A549 (cell line): ENCODE measurements around the gene RUSC1. TPM values are rescaled to one million over a fixed set of nuclear protein-coding genes. Genes with fewer than 3 reads are reported as not detected.

Experiments used
- ATAC-seq, 2 experiments: fragments of 200-7000 bp in 1 of 2; fragments of >200 bp in 1 of 2; cut with Nextera tagmentation in 1 of 2; cut with Tn5 transposase in 1 of 2; 3 replicates each; pipeline versions ENCODE4 v1.8.0 to v1.9.1; 2018 to 2020; ENCODE audit warnings: mild to moderate bottlenecking in 1 of 2, moderate library complexity in 1 of 2
- CTCF ChIA-PET: fragments of 300-600 bp; sonication (Branson Sonifier 250); formaldehyde crosslinking; extraction: SDS; loops from one replicate; lab custom pipeline; 2021; ENCODE audit warnings: antibody characterized with exemption, inconsistent platforms; lab: Yijun Ruan, JAX
- POLR2A ChIA-PET: fragments of 350-600 bp; formaldehyde crosslinking; extraction: SDS; loops from one replicate; lab custom pipeline; 2021; ENCODE audit warnings: antibody characterized with exemption, inconsistent platforms; lab: Yijun Ruan, JAX
- DNase-seq, 2 experiments: peaks; one replicate each; pipeline versions ENCODE4 v3.0.0 to v3.0.0-alpha.2; 2011 to 2016; ENCODE audit warnings: low read depth in 1 of 2, low spot score in 1 of 2
- FAIRE-seq: peaks from 2 replicates; lab custom pipeline; 2011; peaks lifted over from hg19 to GRCh38; lab: Jason Lieb, UNC
- H3K27ac ChIP-seq, 2 experiments: fragments of >200 bp; sonication (Bioruptor Twin); formaldehyde crosslinking; 3 replicates each; pipeline ENCODE4 v1.5.1; 2016 to 2017
- H3K4me1 ChIP-seq: fragments of >200 bp; sonication (Bioruptor Twin); formaldehyde crosslinking; 3 replicates; pipeline ENCODE4 v1.6.1; 2016
- H3K4me2 ChIP-seq: fragments of >200 bp; sonication (Bioruptor Twin); formaldehyde crosslinking; 3 replicates; pipeline ENCODE4 v1.6.1; 2016
- H3K4me3 ChIP-seq: fragments of >200 bp; sonication (Bioruptor Twin); formaldehyde crosslinking; 3 replicates; pipeline ENCODE4 v1.5.1; 2016
- H3K9me3 ChIP-seq: fragments of >200 bp; sonication (Bioruptor Twin); formaldehyde crosslinking; 3 replicates; pipeline ENCODE4 v1.6.1; 2016
- ATOH8 ChIP-seq: fragments of 250-450 bp; sonication (Bioruptor Pico); IDR thresholded peaks from 2 replicates; pipeline ENCODE4 v1.5.0; 2020; ENCODE audit warnings: low read depth, mild to moderate bottlenecking, moderate library complexity
- CBX2 ChIP-seq: fragments of 200-600 bp; sonication (generic); IDR thresholded peaks from 2 replicates; pipeline ENCODE4 v1.6.1; 2016; ENCODE audit warnings: low read depth, mild to moderate bottlenecking, borderline replicate concordance
- CBX8 ChIP-seq: fragments of 200-600 bp; sonication (generic); IDR thresholded peaks from 2 replicates; pipeline ENCODE4 v1.6.1; 2016
- CHD2 ChIP-seq: fragments of 150-350 bp; IDR thresholded peaks from 2 replicates; pipeline ENCODE4 v1.6.1; 2014; ENCODE audit warnings: low read length; ENCODE audit not compliant: partially characterized antibody
- E2F6 ChIP-seq: IDR thresholded peaks from 2 replicates; pipeline ENCODE4 v1.6.1; 2012; ENCODE audit warnings: low read depth, borderline replicate concordance
- EHF ChIP-seq: fragments of 250-450 bp; sonication (Bioruptor Pico); IDR thresholded peaks from 2 replicates; pipeline ENCODE4 v1.5.0; 2020; ENCODE audit warnings: mild to moderate bottlenecking
- ESRRA ChIP-seq: fragments of 150-350 bp; IDR thresholded peaks from 2 replicates; pipeline ENCODE4 v1.6.1; 2014; ENCODE audit warnings: mild to moderate bottlenecking, low read length, borderline replicate concordance
- FOSL2 ChIP-seq, 2 experiments: fragments of 450-650 bp in 1 of 2; fragments of >200 bp in 1 of 2; sonication (Bioruptor Twin) in 1 of 2; formaldehyde crosslinking; IDR thresholded peaks; 2 replicates each; pipeline versions ENCODE4 v1.5.0 to v1.6.1; 2016 to 2020; ENCODE audit warnings: mild to moderate bottlenecking in 1 of 2, moderate library complexity in 1 of 2
- GATA3 ChIP-seq: IDR thresholded peaks from 2 replicates; pipeline ENCODE4 v1.6.1; 2012; ENCODE audit warnings: borderline replicate concordance
- HDAC2 ChIP-seq: fragments of 200-600 bp; sonication (generic); IDR thresholded peaks from 2 replicates; pipeline ENCODE4 v1.6.1; 2016
- HOXA7 ChIP-seq: fragments of 250-450 bp; sonication (Bioruptor Pico); IDR thresholded peaks from 2 replicates; pipeline ENCODE4 v1.5.0; 2020; ENCODE audit warnings: mild to moderate bottlenecking, moderate library complexity
- HOXB13 ChIP-seq: fragments of 250-450 bp; sonication (Bioruptor Pico); IDR thresholded peaks from 2 replicates; pipeline ENCODE4 v1.5.0; 2020; ENCODE audit warnings: low read depth, mild to moderate bottlenecking, moderate library complexity
- JUN ChIP-seq, 2 experiments: fragments of >200 bp; sonication (Bioruptor Twin); formaldehyde crosslinking; IDR thresholded peaks; 2 replicates in 1 of 2; 3 replicates in 1 of 2; pipeline ENCODE4 v1.6.1; 2016 to 2017
- JUNB ChIP-seq: fragments of >200 bp; sonication (Bioruptor Twin); formaldehyde crosslinking; IDR thresholded peaks from 2 replicates; pipeline ENCODE4 v1.6.1; 2016
- MAFK ChIP-seq: fragments of 450-650 bp; IDR thresholded peaks from 2 replicates; pipeline ENCODE4 v1.6.1; 2014; ENCODE audit not compliant: partially characterized antibody
- MAX ChIP-seq: IDR thresholded peaks from 2 replicates; pipeline ENCODE4 v1.6.1; 2012
- MYC ChIP-seq: IDR thresholded peaks from 2 replicates; pipeline ENCODE4 v1.6.1; 2012; ENCODE audit warnings: mild to moderate bottlenecking, inconsistent platforms, low read length, improper control_type of control experiment, borderline replicate concordance
- NFE2L2 ChIP-seq: fragments of 150-350 bp; conservative IDR thresholded peaks from 2 replicates; pipeline ENCODE4 v1.6.1; 2014; ENCODE audit warnings: low read length
- NPAS2 ChIP-seq: fragments of 250-450 bp; sonication (Bioruptor Pico); IDR thresholded peaks from 2 replicates; pipeline ENCODE4 v1.8.0; 2022; ENCODE audit warnings: mild to moderate bottlenecking, moderate library complexity, borderline replicate concordance
- PBX3 ChIP-seq: IDR thresholded peaks from 2 replicates; pipeline ENCODE4 v1.6.1; 2012
- PHF8 ChIP-seq: fragments of 200-600 bp; sonication (generic); IDR thresholded peaks from 2 replicates; pipeline ENCODE4 v1.6.1; 2016; ENCODE audit warnings: low read depth, mild to moderate bottlenecking, antibody characterized with exemption, moderate library complexity, borderline replicate concordance
- POLR2A ChIP-seq: IDR thresholded peaks from 2 replicates; pipeline ENCODE4 v1.6.1; 2012; ENCODE audit warnings: mild to moderate bottlenecking, low read length
- POLR2AphosphoS2 ChIP-seq: conservative IDR thresholded peaks from 2 replicates; pipeline ENCODE4 v1.6.1; 2012; ENCODE audit warnings: low read length, improper control_type of control experiment, inconsistent platforms
- RCOR1 ChIP-seq: fragments of 150-350 bp; IDR thresholded peaks from 2 replicates; pipeline ENCODE4 v1.6.1; 2014; ENCODE audit warnings: antibody characterized with exemption, low read length, low read depth
- REST ChIP-seq: fragments of 200-600 bp; sonication (generic); IDR thresholded peaks from 2 replicates; pipeline ENCODE4 v1.6.1; 2016; ENCODE audit warnings: antibody characterized with exemption, mild to moderate bottlenecking, moderate library complexity
- TFCP2L1 ChIP-seq: fragments of 250-450 bp; sonication (Bioruptor Pico); IDR thresholded peaks from 2 replicates; pipeline ENCODE4 v1.5.0; 2021; ENCODE audit warnings: mild to moderate bottlenecking
- ZSCAN20 ChIP-seq: fragments of 250-450 bp; sonication (Bioruptor Pico); IDR thresholded peaks from 2 replicates; pipeline ENCODE4 v1.8.0; 2022; ENCODE audit warnings: mild to moderate bottlenecking, moderate library complexity
- WGBS: methylation state at CpG from one replicate; pipeline ENCODE4 v1.1.6; 2017; ENCODE audit errors: missing lambda C conversion rate; 5-methylcytosine and 5-hydroxymethylcytosine counted together
- polyA plus RNA-seq, 4 experiments: library from polyadenylated mRNA; depleted of rRNA in 3 of 4; stranded (reverse); fragments of >200 nt; fragmentation: RNase III in 1 of 4; extraction: RNeasy Plus Mini Kit Qiagen cat#74134 plus additional on column Dnase treatment in 1 of 4; gene quantifications; 2 replicates in 3 of 4; 3 replicates in 1 of 4; pipeline ENCODE4 v1.2.3, GENCODE V29; 2011 to 2017

RUSC1 gene
- polyA plus RNA-seq, 2 of the 4 experiments (the other 2 are of a cell fraction), result 27.8 to 32.2 TPM

- WGBS, result 73% methylated on average over 3 of the region's 3 CpGs
- Histone ChIP-seq H3K9me3 (no peaks in the 10 kb centered on the region), H3K4me3 (no peak overlapping the region), H3K27ac (no peak overlapping the region), H3K4me2 (no peak overlapping the region), H3K4me1 (no peaks in the 10 kb centered on the region)
- POLR2A ChIA-PET, result interaction anchor here (1.2 kb wide), 1 partner anchor 19 kb away, joined by 3 read pairs; no protein-coding TSS in a partner anchor
- CTCF ChIA-PET, result interaction anchor here (0.9 to 6.1 kb wide), 3 partner anchors 18 to 92 kb away, joined by 3 to 43 read pairs (median 11); no protein-coding TSS in a partner anchor
- no peak for ATAC-seq
- DNase-seq, result no peak
- TF ChIP-seq NFE2L2 (no peak), HOXB13 (no peak), MAX (no peak), FOSL2 (IDR thresholded peaks at IDR 0.05) (no peak), FOSL2 (CRISPR knock-in tag; IDR thresholded peaks at IDR 0.05) (no peak), CBX2 (no peak), TFCP2L1 (CRISPR knock-in tag) (no peak), NPAS2 (no peak), CHD2 (no peak), REST (no peak), JUN (IDR thresholded peaks at IDR 0.05) (no peak), CBX8 (no peak), HOXA7 (CRISPR knock-in tag) (no peak), ATOH8 (no peak), ZSCAN20 (CRISPR knock-in tag) (no peak), GATA3 (no peak)
- no peak for FAIRE-seq
These were observed 22.1 kb downstream of the RUSC1 start for GRCh38 chr1:155342842-155343241.

- TF ChIP-seq ESRRA, result no peak
- no peak for TF ChIP-seq PHF8
- no peak for TF ChIP-seq ZSCAN20 (CRISPR knock-in tag)
These were observed 31.9 kb downstream of the RUSC1 start for GRCh38 chr1:155352631-155353030.

GRCh38 chr1:155360051-155360450 lies 39.4 kb downstream of the RUSC1 start:
- Histone ChIP-seq H3K4me1 (no peaks in the 10 kb centered on the region), H3K4me3 (no peak overlapping the region), H3K4me2 (no peak overlapping the region), H3K27ac (no peak overlapping the region), H3K9me3 (no peaks in the 10 kb centered on the region)
- ChIA-PET POLR2A (no interaction called here), CTCF (interaction anchor here (0.7 to 1.2 kb wide), 4 partner anchors 10 to 225 kb away, joined by 3 to 4 read pairs (median 3); no protein-coding TSS in a partner anchor)
- no peak for FAIRE-seq
- TF ChIP-seq ESRRA (no peak), HDAC2 (no peak), PBX3 (no peak), POLR2AphosphoS2 (no peak), EHF (CRISPR knock-in tag) (no peak), MYC (no peak), JUNB (no peak), POLR2A (no peak), RCOR1 (no peak), E2F6 (no peak), MAFK (no peak), CHD2 (no peak)
- no peak for ATAC-seq
- no peak for DNase-seq
- 94% methylated on average over 1 of the region's 1 CpG for WGBS

More at GRCh38 chr1:155352631-155353030, 31.9 kb downstream of the RUSC1 start:
- ChIA-PET POLR2A (no interaction called here), CTCF (interaction anchor here (0.6 to 1.2 kb wide), 3 partner anchors 14 to 209 kb away, joined by 3 to 5 read pairs (median 3); no protein-coding TSS in a partner anchor)
- 84% methylated on average over 6 of the region's 6 CpGs for WGBS
- no peak overlapping the region for H3K4me3 ChIP-seq
- DNase-seq (no peak), FAIRE-seq (no peak), ATAC-seq (no peak)
- no peaks in the 10 kb centered on the region for H3K4me1 ChIP-seq
- no peak overlapping the region for H3K27ac ChIP-seq
- no peaks in the 10 kb centered on the region for H3K9me3 ChIP-seq
- no peak overlapping the region for H3K4me2 ChIP-seq
